HG03342 (cell line): ENCODE results near the gene PRR4.

ENCODE experiments used
- ATAC-seq: cut with Tn5 transposase; IDR thresholded peaks from one replicate; pipeline ENCODE4 v1.9.1; 2021; ENCODE audit warnings: mild to moderate bottlenecking, moderate library complexity; ENCODE audit not compliant: unreplicated experiment

The PRR4 gene

GRCh38 chr12:10849425-10849878, at the start of gene PRR4:
Gene PRR4, minus strand, starts transcription at chr12:10849475. Its CDS starts 38 bp downstream, at chr12:10849437.
- no peak for ATAC-seq

GRCh38 chr12:10896854-10897253, 47.6 kb upstream of the PRR4 start:
- ATAC-seq: no peak

- ATAC-seq: no peak
These were observed 42.7 kb upstream of the PRR4 start for GRCh38 chr12:10891937-10892336.

- no peak for ATAC-seq
These were observed 40.0 kb upstream of the PRR4 start for GRCh38 chr12:10889226-10889625.

GRCh38 chr12:10884086-10884725, 34.9 kb upstream of the PRR4 start, which contains the start of gene PRH1:
Gene PRH1, minus strand, starts transcription at chr12:10884255. Its CDS starts 38 bp downstream, at chr12:10884217.
- no peak for ATAC-seq

GRCh38 chr12:10873378-10873777, 24.1 kb upstream of the PRR4 start:
- no peak for ATAC-seq

- ATAC-seq: no peak
These were observed 18.1 kb upstream of the PRR4 start for GRCh38 chr12:10867381-10867780.

- ATAC-seq: no peak
These were observed 14.4 kb upstream of the PRR4 start for GRCh38 chr12:10863512-10864218.

- no peak for ATAC-seq
These were observed 12.1 kb upstream of the PRR4 start for GRCh38 chr12:10861366-10861765.

- no peak for ATAC-seq
These were observed 6.5 kb upstream of the PRR4 start for GRCh38 chr12:10855807-10856206.

GRCh38 chr12:10853776-10854175, 4.5 kb upstream of the PRR4 start:
- no peak for ATAC-seq

GRCh38 chr12:10851243-10851858, 2.1 kb upstream of the PRR4 start:
- no peak for ATAC-seq

- ATAC-seq: no peak
These were observed 1.5 kb downstream of the PRR4 start for GRCh38 chr12:10847744-10848143.

GRCh38 chr12:10842862-10843261, 6.4 kb downstream of the PRR4 start:
- no peak for ATAC-seq

- no peak for ATAC-seq
These were observed 10.8 kb downstream of the PRR4 start for GRCh38 chr12:10838461-10838860.

- ATAC-seq: no peak
These were observed 19.3 kb downstream of the PRR4 start for GRCh38 chr12:10829994-10830393.

GRCh38 chr12:10826258-10826657, 23.0 kb downstream of the PRR4 start, which contains the start of gene TAS2R10:
Gene TAS2R10, minus strand, starts transcription at chr12:10826358. Its CDS starts 89 bp downstream, at chr12:10826269.
- no peak for ATAC-seq

- ATAC-seq: no peak
These were observed 24.3 kb downstream of the PRR4 start for GRCh38 chr12:10824957-10825356.

- no peak for ATAC-seq
These were observed 37.3 kb downstream of the PRR4 start for GRCh38 chr12:10811883-10812536.

- ATAC-seq: no peak
These were observed 39.2 kb downstream of the PRR4 start, which contains the start of gene TAS2R9 for GRCh38 chr12:10810068-10810467. Gene TAS2R9, minus strand, starts transcription at chr12:10810168. Its CDS starts 93 bp downstream, at chr12:10810075.

GRCh38 chr12:10807186-10807585, 42.1 kb downstream of the PRR4 start, which contains the start of gene TAS2R8:
Gene TAS2R8, minus strand, starts transcription at chr12:10807286. Its CDS starts 306 bp downstream, at chr12:10806980.
- no peak for ATAC-seq
